NCI-H774 (cell line): Measurements from ENCODE around the gene RWDD3.

ENCODE experiments used
- DNase-seq: peaks from one replicate; lab custom pipeline; 2025; lab: John Stamatoyannopoulos, UW

The RWDD3 gene, protein sequence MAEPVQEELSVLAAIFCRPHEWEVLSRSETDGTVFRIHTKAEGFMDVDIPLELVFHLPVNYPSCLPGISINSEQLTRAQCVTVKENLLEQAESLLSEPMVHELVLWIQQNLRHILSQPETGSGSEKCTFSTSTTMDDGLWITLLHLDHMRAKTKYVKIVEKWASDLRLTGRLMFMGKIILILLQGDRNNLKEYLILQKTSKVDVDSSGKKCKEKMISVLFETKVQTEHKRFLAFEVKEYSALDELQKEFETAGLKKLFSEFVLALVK

GRCh38 chr1:95233737-95234500 lies at the start of gene RWDD3:
Gene RWDD3 (plus strand): TSS chr1:95234210. CDS start chr1:95234231, 21 bp downstream.
- DNase-seq, result peak; percentile 82

DNA sequence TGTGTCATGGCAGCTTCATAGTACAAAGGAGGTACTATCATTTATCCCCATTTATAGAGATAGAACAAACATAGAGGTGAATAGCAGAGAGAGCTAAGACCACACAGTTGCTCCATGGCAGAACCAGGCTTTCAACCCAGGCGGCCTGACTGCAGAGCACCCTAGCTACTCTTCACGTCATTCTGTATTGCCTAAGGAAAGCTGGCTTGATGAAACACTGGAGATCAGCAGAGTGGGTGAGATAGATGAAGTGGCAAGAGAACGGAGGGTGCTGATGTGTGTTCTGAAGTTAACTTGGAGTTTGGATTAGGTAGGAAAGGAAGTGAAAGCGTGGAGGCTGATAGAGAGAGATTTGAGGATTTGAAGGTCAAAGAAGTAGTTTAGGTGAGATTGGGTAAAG lies 47.9 kb upstream of the RWDD3 start:
- no peak for DNase-seq

DNA sequence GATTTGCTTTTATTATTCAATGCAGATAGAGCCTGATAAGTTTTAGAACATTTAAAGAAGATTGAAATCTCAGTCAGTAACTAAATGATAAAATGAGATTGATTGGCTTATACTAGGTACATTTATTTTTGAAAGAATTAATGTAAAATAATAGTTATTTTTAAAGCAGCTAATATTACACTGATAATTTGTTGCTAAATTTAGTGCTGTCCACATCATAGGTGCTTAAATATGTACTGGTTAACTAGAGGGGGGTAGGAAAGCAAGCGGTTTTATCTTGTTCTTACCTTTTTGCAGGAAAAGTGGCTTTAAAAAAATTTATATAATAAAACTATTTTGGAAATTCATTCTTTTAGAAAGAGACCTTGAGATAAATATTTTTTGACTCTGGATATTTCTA lies 40.4 kb upstream of the RWDD3 start:
- no peak for DNase-seq

DNA sequence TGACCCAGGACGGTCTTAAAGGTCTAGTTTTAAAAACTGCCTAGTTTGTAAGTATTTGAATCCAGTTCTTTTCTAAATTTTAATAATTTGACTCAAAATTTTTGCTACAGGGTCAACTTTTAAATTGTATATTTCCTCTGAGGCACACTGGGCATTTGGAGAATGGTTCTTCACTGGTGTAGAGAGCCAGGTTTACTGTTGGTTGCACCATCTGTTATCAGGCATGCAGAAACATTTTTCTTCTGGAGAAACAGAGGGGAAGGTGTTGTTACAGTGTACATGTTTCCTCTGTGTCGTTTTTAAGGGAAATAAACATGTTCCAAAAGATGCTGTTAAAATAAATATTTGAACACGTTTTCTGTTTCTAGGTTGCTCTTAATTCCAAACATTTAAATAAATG lies 39.0 kb upstream of the RWDD3 start:
- no peak for DNase-seq

GRCh38 chr1:95196017-95196416 lies 38.0 kb upstream of the RWDD3 start:
- DNase-seq, result no peak

GRCh38 chr1:95197616-95198252 lies 36.3 kb upstream of the RWDD3 start:
- no peak for DNase-seq

DNA sequence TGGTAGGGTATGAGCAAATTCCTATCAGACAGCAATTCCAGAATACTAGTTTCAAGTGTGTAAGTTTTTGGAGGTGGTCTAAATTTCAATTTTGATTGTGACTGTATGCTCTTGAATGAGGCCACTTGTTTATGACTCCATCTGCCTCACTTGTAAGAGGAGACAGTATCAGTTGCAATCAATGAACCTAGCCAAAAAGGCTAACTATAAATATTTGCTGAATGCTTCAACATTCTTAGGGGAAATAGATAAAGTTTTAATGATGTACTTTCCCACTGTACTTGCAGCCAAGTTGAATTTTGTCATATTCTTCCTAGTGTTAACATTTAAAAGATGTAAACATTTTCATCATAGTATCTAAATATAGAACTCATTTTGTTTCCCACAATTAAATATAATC lies 32.1 kb upstream of the RWDD3 start:
- no peak for DNase-seq

- no peak for DNase-seq
Observed at GRCh38 chr1:95203908-95204437, 30.0 kb upstream of the RWDD3 start.

DNA sequence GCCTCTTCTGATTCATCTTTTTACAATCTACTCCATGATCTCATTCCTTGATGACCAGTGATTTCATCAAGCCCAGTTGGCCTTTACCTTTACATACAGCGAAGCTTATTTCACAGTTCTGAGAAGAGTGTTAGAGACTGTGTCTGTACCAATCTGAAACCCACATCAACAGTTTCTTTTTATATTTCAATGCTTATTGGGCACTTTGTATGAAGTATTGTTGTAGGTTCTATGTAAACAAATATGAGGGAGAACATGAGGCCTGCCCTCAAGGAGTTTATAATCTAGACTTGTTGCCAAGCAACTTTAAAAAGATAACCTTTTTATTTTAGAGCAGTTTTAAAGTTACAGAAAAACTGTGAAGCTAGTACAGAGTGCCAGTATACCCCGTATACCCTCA lies 27.5 kb upstream of the RWDD3 start:
- no peak for DNase-seq

GRCh38 chr1:95207223-95207935 lies 26.6 kb upstream of the RWDD3 start:
- no peak for DNase-seq

GRCh38 chr1:95208876-95209275 lies 25.1 kb upstream of the RWDD3 start:
- DNase-seq, result no peak

- no peak for DNase-seq
Observed at GRCh38 chr1:95209291-95209690, 24.7 kb upstream of the RWDD3 start.

DNA sequence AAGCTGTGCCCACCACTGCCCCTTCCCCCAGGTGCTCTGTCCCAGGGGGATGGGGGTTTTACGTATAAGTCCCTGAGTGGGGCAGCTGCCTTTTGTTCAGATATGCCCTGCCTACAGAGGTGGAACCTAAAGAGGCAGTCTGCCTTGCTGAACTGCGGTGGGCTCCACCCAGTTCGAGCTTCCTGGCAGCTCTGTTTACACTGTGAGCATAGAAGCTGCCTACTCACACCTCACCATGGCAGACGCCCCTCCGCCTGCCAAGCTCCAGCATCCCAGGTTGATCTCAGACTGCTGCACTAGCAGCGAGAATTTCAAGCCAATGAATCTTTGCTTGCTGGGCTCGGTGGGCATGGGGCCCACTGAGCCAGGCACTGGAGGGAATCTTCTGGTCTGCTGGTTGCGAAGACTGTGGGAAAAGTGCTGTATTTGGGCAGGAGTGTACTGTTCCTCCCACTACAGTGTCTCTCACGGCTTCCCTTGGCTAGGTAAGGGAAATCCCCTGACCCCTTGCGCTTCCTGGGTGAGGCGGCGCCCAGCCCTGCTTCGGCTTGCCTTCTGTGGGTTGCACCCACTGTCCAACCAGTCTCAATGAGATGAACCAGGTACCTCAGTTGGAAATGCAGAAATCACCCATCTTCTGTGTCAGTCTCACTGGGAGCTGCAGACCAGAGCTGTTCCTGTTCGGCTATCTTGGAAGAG lies 17.6 kb upstream of the RWDD3 start:
- no peak for DNase-seq

- no peak for DNase-seq
Observed at GRCh38 chr1:95217371-95217770, 16.6 kb upstream of the RWDD3 start.

DNA sequence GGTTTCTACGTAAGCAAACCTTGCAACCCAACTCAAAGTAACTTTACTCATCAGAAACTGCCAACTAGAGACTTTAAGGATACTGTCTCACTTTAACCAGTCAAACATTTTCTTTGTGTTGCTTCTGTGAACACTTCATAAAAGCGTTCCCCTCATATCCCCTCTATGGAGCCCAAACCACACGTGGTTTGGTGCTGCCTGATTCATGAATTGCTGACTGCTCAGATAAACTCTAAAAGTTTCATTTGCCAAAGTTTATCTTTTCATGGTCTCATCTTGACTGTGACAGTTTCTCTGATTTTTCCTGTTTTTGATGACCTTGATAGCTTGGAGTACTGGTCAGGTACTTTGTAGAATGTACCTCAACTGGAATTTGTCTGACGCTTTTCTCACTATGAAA lies 14.6 kb upstream of the RWDD3 start:
- no peak for DNase-seq

DNA sequence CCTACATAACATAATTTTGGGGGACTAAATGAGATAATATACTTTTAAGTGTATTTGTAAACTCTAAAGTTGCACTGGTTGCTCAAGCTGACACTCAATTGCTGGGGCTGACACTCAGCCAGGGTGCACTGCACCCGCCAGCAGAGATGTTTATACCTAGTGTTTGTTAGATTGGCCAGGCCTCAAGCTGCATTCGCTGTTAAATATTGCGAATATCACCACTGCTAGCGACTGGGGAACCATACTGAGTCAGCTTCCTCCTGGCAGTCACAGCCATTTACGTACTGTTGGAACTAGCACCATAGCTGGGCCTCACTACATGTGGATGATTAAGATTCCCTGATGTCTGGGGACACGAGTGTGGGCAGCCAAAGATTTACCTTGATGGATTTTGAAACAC lies 12.7 kb upstream of the RWDD3 start:
- DNase-seq, result no peak

- no peak for DNase-seq
Observed at GRCh38 chr1:95222629-95223028, 11.4 kb upstream of the RWDD3 start.

DNA sequence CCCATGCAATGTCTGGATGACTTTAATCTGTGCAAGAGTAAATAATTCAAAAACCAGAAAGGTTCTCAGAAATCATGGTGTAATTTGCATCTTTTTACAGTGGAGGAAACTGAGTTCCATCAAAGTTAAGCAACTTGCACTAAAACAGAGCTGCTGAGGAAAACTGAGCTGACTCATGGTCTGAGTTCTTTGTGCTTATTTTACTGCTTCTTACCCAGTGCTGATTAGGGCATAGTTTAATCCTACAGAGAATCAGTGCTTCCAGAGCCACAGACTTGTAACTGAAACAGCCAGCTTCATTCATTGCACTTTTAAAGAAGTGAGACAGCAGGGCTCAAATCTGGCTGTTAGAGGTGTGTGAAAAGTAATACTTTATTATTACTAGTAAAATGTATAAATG lies 10.9 kb upstream of the RWDD3 start:
- no peak for DNase-seq

DNA sequence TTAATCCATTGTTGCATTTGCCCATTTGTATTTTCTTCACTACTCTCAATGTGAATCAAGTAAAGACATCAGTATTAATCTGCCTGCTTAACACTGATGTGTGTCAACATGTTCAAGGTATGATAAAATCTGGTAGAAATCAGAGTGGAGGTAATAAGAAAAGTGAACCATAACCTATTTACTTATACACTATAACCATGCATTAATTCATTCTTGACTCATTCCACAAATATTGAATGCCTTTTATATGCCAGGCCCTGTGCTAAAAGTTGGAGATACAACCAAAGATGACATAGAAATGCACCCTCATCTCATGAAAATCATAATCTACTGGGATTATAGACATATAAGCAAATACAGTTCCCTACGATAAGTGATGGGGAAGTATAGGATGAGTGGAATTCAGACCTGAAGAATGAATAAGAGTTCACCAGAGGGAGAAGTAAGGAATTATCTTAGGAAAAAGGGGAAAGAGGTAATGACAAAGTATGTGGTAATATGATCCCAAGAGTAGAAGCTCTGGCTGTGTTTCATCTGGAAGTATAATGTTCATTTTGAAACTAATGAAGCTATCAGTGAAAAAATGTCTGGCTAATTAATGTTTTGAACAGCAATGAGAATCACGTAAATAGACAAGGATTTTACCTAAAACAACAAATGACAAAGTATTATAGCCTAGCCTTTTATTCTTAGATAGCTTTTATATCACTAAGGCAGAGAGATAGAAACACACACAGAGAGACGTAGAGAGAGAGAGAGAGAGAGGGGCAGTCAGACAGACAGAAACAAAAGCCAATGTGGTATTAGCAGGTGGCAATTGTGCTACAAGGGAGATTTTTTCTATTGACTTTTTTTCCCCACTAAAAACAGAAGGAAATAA lies 7.0 kb upstream of the RWDD3 start:
- no peak for DNase-seq

DNA sequence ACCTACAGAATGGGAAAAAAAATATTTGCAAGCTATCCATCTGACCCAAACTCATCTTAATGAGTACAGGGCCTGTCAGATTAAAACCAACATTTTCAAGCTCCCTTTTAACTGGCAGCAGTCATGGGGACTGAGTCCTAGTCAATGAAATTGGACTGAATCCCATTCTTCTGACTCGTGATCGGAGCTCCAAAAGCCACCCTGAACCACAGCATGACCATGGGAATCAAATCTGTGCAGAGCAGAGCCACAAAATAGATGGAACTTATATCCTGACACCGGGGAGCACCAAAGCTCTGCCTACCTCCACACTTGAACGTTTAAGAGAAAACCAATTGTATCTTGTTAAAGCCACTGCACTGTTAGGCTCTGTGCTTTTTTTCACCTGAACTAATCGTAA lies 5.0 kb upstream of the RWDD3 start:
- DNase-seq, result no peak

DNA sequence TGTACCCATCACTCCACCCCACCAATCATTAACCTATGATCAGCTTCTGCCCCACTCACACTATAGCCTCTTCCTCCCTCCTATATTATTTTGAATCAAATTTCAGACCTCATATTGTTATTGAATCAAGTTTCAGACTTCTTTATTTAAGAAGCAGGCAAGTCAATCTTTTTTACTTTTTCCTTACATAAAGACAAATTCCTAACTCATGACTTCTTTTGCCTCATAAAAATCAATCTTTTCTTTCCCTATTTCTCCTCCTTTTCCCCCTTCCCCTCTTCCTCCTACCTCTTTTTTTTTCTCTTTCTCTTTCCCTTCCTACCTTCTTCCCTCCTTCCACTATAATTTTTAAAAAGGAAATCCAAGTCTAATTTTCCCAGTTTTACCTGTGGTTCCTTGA lies 4.3 kb upstream of the RWDD3 start:
- DNase-seq, result no peak
